ENCODE results near the gene CDC42.
"Not testable (repeated sequence)": the region's sequence is repeated elsewhere in the genome, so short reads cannot be mapped to it uniquely, and the experiment has no call there.

GRCh38 chr1:22012752-22013151 lies 39.8 kb upstream of the CDC42 start:
- not testable (repeated sequence) for TF ChIP-seq CTCF, POLR2A (IDR thresholded peaks at IDR 0.05)

Measured in suprapubic skin (tissue), 3 donors.